PC-3 (cell line): ENCODE measurements around the gene NIPSNAP2. TPM values are rescaled to one million over a fixed set of nuclear protein-coding genes. Genes with fewer than 3 reads are reported as not detected.
"Not testable (repeated sequence)": the region's sequence is repeated elsewhere in the genome, so short reads cannot be mapped to it uniquely, and the experiment has no call there.

Experiments used
- ATAC-seq: fragments of 200-7000 bp; cut with Tn5 transposase; 2 replicates; pipeline ENCODE4 v1.9.1; 2020; ENCODE audit warnings: mild to moderate bottlenecking, moderate library complexity
- BruUV-seq: library from RNA; stranded (reverse); fragments of 400-500 nt; replicated peaks from 2 replicates; lab custom pipeline; 2021; lab: Mats Ljungman, UMichigan
- CTCF ChIA-PET: fragments of 300-600 bp; sonication (Branson Sonifier 250); formaldehyde crosslinking; loops from one replicate; lab custom pipeline; 2022; ENCODE audit warnings: antibody characterized with exemption; lab: Charles Lee
- POLR2A ChIA-PET: fragments of 300-600 bp; sonication (Branson Sonifier 250); formaldehyde crosslinking; loops from one replicate; lab custom pipeline; 2022; ENCODE audit warnings: antibody characterized with exemption; ENCODE audit not compliant: unreplicated experiment; lab: Charles Lee
- DNase-seq: peaks from one replicate; pipeline ENCODE4 v3.0.0-alpha.2; 2015
- H2AFZ ChIP-seq: fragments of 300-600 bp; sonication (generic); 2 replicates; pipeline ENCODE4 v1.6.0; 2016; ENCODE audit warnings: antibody characterized with exemption, low read length
- H3F3A ChIP-seq: fragments of 300-600 bp; sonication (generic); one replicate; pipeline ENCODE4 v1.6.0; 2017; ENCODE audit warnings: antibody characterized with exemption, low read length, control low read depth, mild to moderate bottlenecking; ENCODE audit not compliant: unreplicated experiment
- H3K27ac ChIP-seq: fragments of 300-600 bp; sonication (generic); 2 replicates; pipeline ENCODE4 v1.5.1; 2016; ENCODE audit warnings: mild to moderate bottlenecking, low read length
- H3K27me3 ChIP-seq: fragments of 300-600 bp; sonication (generic); 2 replicates; pipeline ENCODE4 v1.6.1; 2016; ENCODE audit warnings: low read length, mixed read lengths
- H3K36me3 ChIP-seq: fragments of 300-600 bp; sonication (generic); 2 replicates; pipeline ENCODE4 v1.6.1; 2016; ENCODE audit warnings: low read depth, mixed run types, low read length, mixed read lengths
- H3K4me1 ChIP-seq: fragments of 300-600 bp; sonication (generic); 2 replicates; pipeline ENCODE4 v1.5.1; 2016; ENCODE audit warnings: low read length; ENCODE audit not compliant: insufficient read depth
- H3K4me2 ChIP-seq: fragments of 300-600 bp; sonication (generic); 2 replicates; pipeline ENCODE4 v1.6.0; 2016; ENCODE audit warnings: low read length
- H3K4me3 ChIP-seq: fragments of 300-600 bp; sonication (generic); 2 replicates; pipeline ENCODE4 v1.5.1; 2016; ENCODE audit warnings: mild to moderate bottlenecking, low read length, mixed read lengths
- H3K79me2 ChIP-seq: fragments of 300-600 bp; sonication (generic); 2 replicates; pipeline ENCODE4 v1.6.1; 2017; ENCODE audit warnings: low read length, mixed read lengths
- H3K9ac ChIP-seq: fragments of 300-600 bp; sonication (generic); 2 replicates; pipeline ENCODE4 v1.6.0; 2016; ENCODE audit warnings: mild to moderate bottlenecking, low read length
- H3K9me2 ChIP-seq: fragments of 300-600 bp; sonication (generic); replicated peaks from 2 replicates; pipeline ENCODE4 v1.6.1; 2016; ENCODE audit warnings: mixed run types, low read length, mixed read lengths
- H3K9me3 ChIP-seq: fragments of 300-600 bp; sonication (generic); 2 replicates; pipeline ENCODE4 v1.6.1; 2016; ENCODE audit warnings: low read length, mixed read lengths
- H4K20me1 ChIP-seq: fragments of 300-600 bp; sonication (generic); 2 replicates; pipeline ENCODE4 v1.6.1; 2016; ENCODE audit warnings: low read length, mixed read lengths
- CTCF ChIP-seq: fragments of 300-600 bp; sonication (generic); conservative IDR thresholded peaks from 2 replicates; pipeline ENCODE4 v1.5.1; 2017; ENCODE audit warnings: antibody characterized with exemption, low read depth, mild to moderate bottlenecking, low read length
- EZH2 ChIP-seq: fragments of 300-600 bp; sonication (generic); IDR thresholded peaks from one replicate; pipeline ENCODE4 v1.6.1; 2017; ENCODE audit warnings: antibody characterized with exemption, mild to moderate bottlenecking, low read length; ENCODE audit not compliant: unreplicated experiment
- EZH2phosphoT487 ChIP-seq: fragments of 300-600 bp; sonication (generic); IDR thresholded peaks from 2 replicates; pipeline ENCODE4 v1.6.1; 2018; ENCODE audit warnings: mild to moderate bottlenecking, antibody characterized with exemption, low read length, borderline replicate concordance
- intact Hi-C: fragments of 100-400 bp; cut with micrococcal nuclease; formaldehyde crosslinking; loops from 2 replicates; pipeline ENCODE4 v1.9.0; 2023
- total RNA-seq: library from RNA; depleted of rRNA; stranded (reverse); fragments of >200 nt; gene quantifications from 2 replicates; pipeline ENCODE4 v1.2.3, GENCODE V29; 2014

Gene NIPSNAP2
- total RNA-seq, 1 experiment from 2014 or later, result 63.9 TPM

GRCh38 chr7:56033671-56034432 is 69.5 kb downstream of the NIPSNAP2 start:
- ATAC-seq (peak; percentile 90), DNase-seq (peak; percentile 70)
- intact Hi-C loops, result loop anchor here (1.0 kb wide), 1 partner anchor 17 kb away; the partner anchor contains the start of genes CCT6A and PSPH
- BruUV-seq, result TSS peak; percentile 52
- TF ChIP-seq CTCF, result no peak
- TF ChIP-seq EZH2phosphoT487, result no peak
- TF ChIP-seq EZH2, result no peak
- CTCF ChIA-PET, result interaction anchor here (0.6 to 1.8 kb wide), 4 partner anchors 17 to 59 kb away, joined by 3 to 6 read pairs (median 4); partner anchors contain the start of genes CCT6A and PSPH
- Histone ChIP-seq H3K4me3 (peak overlapping the region; percentile 69), H3K4me2 (peak overlapping the region; percentile 80), H3K79me2 (peaks cover 6% of the 10 kb centered on the region), H3K36me3 (no peaks in the 10 kb centered on the region; the same call in 1 of the 2 replicates), H3K9me3 (no peaks in the 10 kb centered on the region), H3F3A (no peaks in the 10 kb centered on the region), H3K9ac (peak overlapping the region; percentile 57), H3K27me3 (no peaks in the 10 kb centered on the region), H3K4me1 (no peaks in the 10 kb centered on the region), H4K20me1 (no peaks in the 10 kb centered on the region), H2AFZ (peak overlapping the region; percentile 78), H3K27ac (peak overlapping the region; percentile 35), H3K9me2 (no peaks in the 10 kb centered on the region)
- POLR2A ChIA-PET, result interaction anchor here (0.6 to 1.4 kb wide), 2 partner anchors 17 to 31 kb away, joined by 21 to 23 read pairs; partner anchors contain the start of genes CCT6A, PSPH and SUMF2

GRCh38 chr7:56040730-56041129 is 76.3 kb downstream of the NIPSNAP2 start:
- ChIA-PET POLR2A (no interaction called here), CTCF (no interaction called here)
- Histone ChIP-seq H2AFZ (no peak overlapping the region), H3F3A (no peaks in the 10 kb centered on the region), H3K27ac (no peak overlapping the region), H3K36me3 (no peaks in the 10 kb centered on the region), H3K79me2 (no peaks in the 10 kb centered on the region), H3K27me3 (no peaks in the 10 kb centered on the region), H3K4me2 (no peak overlapping the region), H3K4me1 (no peaks in the 10 kb centered on the region), H3K9ac (no peak overlapping the region), H3K4me3 (no peak overlapping the region), H3K9me2 (no peaks in the 10 kb centered on the region), H4K20me1 (no peaks in the 10 kb centered on the region), H3K9me3 (no peaks in the 10 kb centered on the region)
- intact Hi-C loops, result no loop called here
- ATAC-seq (no peak), DNase-seq (no peak)
- no TSS peak for BruUV-seq
- no peak for TF ChIP-seq CTCF
- TF ChIP-seq EZH2, result no peak
- no peak for TF ChIP-seq EZH2phosphoT487

GRCh38 chr7:56045758-56046157 is 81.4 kb downstream of the NIPSNAP2 start:
- H3F3A ChIP-seq, H2AFZ ChIP-seq, DNase-seq, H3K9ac ChIP-seq, H3K4me2 ChIP-seq, H3K9me2 ChIP-seq, H3K27ac ChIP-seq, H3K9me3 ChIP-seq, intact Hi-C loops, H3K4me3 ChIP-seq, ATAC-seq, CTCF ChIA-PET, H3K36me3 ChIP-seq, H3K27me3 ChIP-seq, POLR2A ChIA-PET, BruUV-seq, H4K20me1 ChIP-seq, H3K4me1 ChIP-seq: not testable (repeated sequence)
- peaks cover 26% of the 10 kb centered on the region for H3K79me2 ChIP-seq
